ENCODE measurements around the gene NMBR.
"Not testable (repeated sequence)": the region's sequence is repeated elsewhere in the genome, so short reads cannot be mapped to it uniquely, and the experiment has no call there.

The NMBR gene

GRCh38 chr6:142058551-142059290 is 88.2 kb downstream of the NMBR start:
- no peak for DNase-seq (ENCODE audit: low read depth)

- DNase-seq (ENCODE audit: low read depth), result no peak
These were observed 91.7 kb downstream of the NMBR start for GRCh38 chr6:142055219-142055618.

DNA sequence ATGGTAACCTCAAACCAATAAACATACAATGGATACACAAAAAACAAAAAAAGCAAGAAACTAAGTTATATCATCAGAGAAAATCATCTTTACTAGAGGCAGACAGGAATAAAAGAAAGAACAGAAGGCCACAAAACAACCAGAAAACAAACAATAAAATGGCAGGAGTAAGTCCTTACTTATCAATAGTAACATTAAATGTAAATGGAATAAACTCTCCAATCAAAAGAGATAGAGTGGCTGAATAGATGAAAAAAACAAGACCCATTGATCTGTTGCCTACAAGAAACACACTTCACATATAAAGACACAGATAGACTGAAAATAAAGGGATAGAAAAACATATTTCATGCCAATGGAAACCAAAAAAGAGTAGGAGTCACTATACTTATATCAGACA is 95.5 kb downstream of the NMBR start:
- no peak for DNase-seq (ENCODE audit: low read depth)

- no peak for DNase-seq (ENCODE audit: low read depth)
These were observed 98.3 kb downstream of the NMBR start for GRCh38 chr6:142048593-142048980.

GRCh38 chr6:142047934-142048592 is 98.9 kb downstream of the NMBR start:
- DNase-seq (ENCODE audit: low read depth), result no peak

GRCh38 chr6:142045380-142046278 is 101.3 kb downstream of the NMBR start:
- no peak for DNase-seq (ENCODE audit: low read depth)

DNA sequence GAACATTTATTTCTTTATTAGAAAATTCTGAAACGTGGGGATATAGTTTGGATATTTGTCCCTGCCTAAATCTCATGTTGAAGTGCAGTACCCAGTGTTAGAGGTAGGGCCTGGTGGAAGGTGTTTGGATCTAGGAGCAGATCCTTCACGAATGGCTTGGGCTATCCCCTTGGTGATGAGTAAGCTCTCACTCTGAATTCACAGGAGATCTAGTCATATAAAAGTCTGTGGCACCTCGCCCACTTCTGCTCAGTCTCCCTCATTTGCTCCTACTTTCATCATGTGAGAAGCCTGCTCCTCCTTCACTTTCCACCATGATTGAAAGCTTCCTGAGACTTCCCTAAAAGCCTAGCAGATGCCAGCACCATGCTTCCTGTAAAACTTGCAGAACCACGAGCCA is 111.0 kb downstream of the NMBR start:
- no peak for DNase-seq (ENCODE audit: low read depth)

- DNase-seq (ENCODE audit: low read depth), result no peak
These were observed 115.9 kb downstream of the NMBR start for GRCh38 chr6:142031035-142031434.

- DNase-seq (ENCODE audit: low read depth), result no peak
These were observed 116.8 kb downstream of the NMBR start for GRCh38 chr6:142030115-142030619.

- DNase-seq (ENCODE audit: low read depth), result no peak
These were observed 118.4 kb downstream of the NMBR start for GRCh38 chr6:142028527-142028926.

- not testable (repeated sequence) for DNase-seq (ENCODE audit: low read depth)
These were observed 119.1 kb downstream of the NMBR start for GRCh38 chr6:142027804-142028203.

DNA sequence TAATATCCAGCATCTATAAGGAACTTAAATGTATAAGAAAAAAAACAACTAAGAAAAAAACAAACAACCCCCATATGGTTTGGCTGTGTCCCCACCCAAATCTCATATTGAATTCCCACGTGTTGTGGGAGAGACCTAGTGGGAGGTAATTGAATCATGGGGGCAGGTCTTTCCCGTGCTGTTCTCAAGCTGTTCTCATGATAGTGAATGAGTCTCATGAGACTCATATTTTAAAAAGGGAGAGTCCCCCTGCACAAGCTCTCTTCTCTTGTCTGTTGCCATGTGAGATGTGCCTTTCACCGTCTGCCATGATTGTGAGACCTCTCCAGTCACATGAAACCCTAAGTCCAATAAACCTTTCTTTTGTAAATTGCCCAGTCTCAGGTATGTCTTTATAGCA is 119.8 kb downstream of the NMBR start:
- no peak for DNase-seq (ENCODE audit: low read depth)

DNA sequence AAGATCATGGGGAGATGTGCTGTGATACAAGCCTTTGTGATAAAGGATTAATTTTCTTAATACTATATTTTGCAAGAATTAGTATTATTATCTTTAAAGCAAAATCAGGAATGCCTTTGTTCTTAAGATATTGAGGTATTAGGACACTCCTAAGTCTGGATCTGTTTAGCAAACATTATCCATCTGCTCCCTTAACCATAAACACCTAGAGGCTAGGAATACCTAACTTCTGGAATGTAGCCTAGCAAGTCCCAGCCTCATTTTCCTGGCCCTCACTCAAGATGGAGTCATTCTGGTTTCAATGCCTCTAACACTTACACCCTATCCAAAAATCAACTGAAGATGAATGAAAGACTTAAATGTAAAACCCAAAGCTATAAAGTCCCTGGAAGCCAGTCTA is 120.5 kb downstream of the NMBR start:
- DNase-seq (ENCODE audit: low read depth), result no peak

Measured in stimulated activated CD8-positive, alpha-beta memory T cell treated with anti-CD3 and anti-CD28 coated beads, Interleukin-12 subunit alpha, Interleukin-12 subunit beta, amount 100 ng/mL, for 1 hour (primary cell).